ENCODE measurements around the gene PGAM2. TPM values are rescaled to one million over a fixed set of nuclear protein-coding genes. Genes with fewer than 3 reads are reported as not detected.

The PGAM2 gene
- total RNA-seq, 1 donor from 2014 or later, result 1.8 TPM

GRCh38 chr7:44098092-44099068 lies 33.0 kb upstream of the PGAM2 start:
- H3K27me3 Mint-ChIP-seq (ENCODE audit: low read depth), result no peaks in the 10 kb centered on the region
- TF ChIP-seq CTCF (conservative IDR thresholded peaks at IDR 0.05), result no peak
- peaks cover 15% of the 10 kb centered on the region for H3K4me1 Mint-ChIP-seq
- no peaks in the 10 kb centered on the region for H3K9me3 Mint-ChIP-seq
- no peak overlapping the region for H3K4me3 Mint-ChIP-seq
- no peak for DNase-seq (ENCODE audit: low read depth, low spot score)
- H3K27ac Mint-ChIP-seq (ENCODE audit: unreplicated experiment), result no peak overlapping the region
- H3K36me3 Mint-ChIP-seq (ENCODE audit: low read depth), result no peaks in the 10 kb centered on the region

GRCh38 chr7:44097064-44097932 lies 31.9 kb upstream of the PGAM2 start:
- Mint-ChIP-seq H3K27me3 (ENCODE audit: low read depth) (no peaks in the 10 kb centered on the region), H3K9me3 (no peaks in the 10 kb centered on the region), H3K36me3 (ENCODE audit: low read depth) (no peaks in the 10 kb centered on the region), H3K4me3 (no peak overlapping the region), H3K4me1 (peaks cover 15% of the 10 kb centered on the region), H3K27ac (ENCODE audit: unreplicated experiment) (peak overlapping the region; percentile 75)
- TF ChIP-seq CTCF (conservative IDR thresholded peaks at IDR 0.05), result no peak
- no peak for DNase-seq (ENCODE audit: low read depth, low spot score)

GRCh38 chr7:44096326-44096881 lies 31.0 kb upstream of the PGAM2 start:
- peak overlapping the region; percentile 75 for H3K27ac Mint-ChIP-seq (ENCODE audit: unreplicated experiment)
- TF ChIP-seq CTCF (conservative IDR thresholded peaks at IDR 0.05), result no peak
- DNase-seq (ENCODE audit: low read depth, low spot score), result no peak
- no peaks in the 10 kb centered on the region for H3K36me3 Mint-ChIP-seq (ENCODE audit: low read depth)
- H3K4me3 Mint-ChIP-seq, result no peak overlapping the region
- no peaks in the 10 kb centered on the region for H3K9me3 Mint-ChIP-seq
- peaks cover 15% of the 10 kb centered on the region for H3K4me1 Mint-ChIP-seq
- no peaks in the 10 kb centered on the region for H3K27me3 Mint-ChIP-seq (ENCODE audit: low read depth)

- Mint-ChIP-seq H3K4me1 (peaks cover 14% of the 10 kb centered on the region), H3K36me3 (ENCODE audit: low read depth) (no peaks in the 10 kb centered on the region), H3K27ac (ENCODE audit: unreplicated experiment) (no peak overlapping the region), H3K9me3 (no peaks in the 10 kb centered on the region), H3K27me3 (ENCODE audit: low read depth) (no peaks in the 10 kb centered on the region), H3K4me3 (no peak overlapping the region)
- TF ChIP-seq CTCF (conservative IDR thresholded peaks at IDR 0.05), result no peak
- no peak for DNase-seq (ENCODE audit: low read depth, low spot score)
Measured at GRCh38 chr7:44095781-44096180, 30.4 kb upstream of the PGAM2 start.

GRCh38 chr7:44094883-44095592 lies 29.7 kb upstream of the PGAM2 start:
- H3K4me1 Mint-ChIP-seq, result peaks cover 7% of the 10 kb centered on the region
- H3K9me3 Mint-ChIP-seq, result no peaks in the 10 kb centered on the region
- no peak overlapping the region for H3K4me3 Mint-ChIP-seq
- H3K27ac Mint-ChIP-seq (ENCODE audit: unreplicated experiment), result no peak overlapping the region
- H3K27me3 Mint-ChIP-seq (ENCODE audit: low read depth), result no peaks in the 10 kb centered on the region
- no peak for TF ChIP-seq CTCF (conservative IDR thresholded peaks at IDR 0.05)
- DNase-seq (ENCODE audit: low read depth, low spot score), result no peak
- H3K36me3 Mint-ChIP-seq (ENCODE audit: low read depth), result no peaks in the 10 kb centered on the region
